Rectal smooth muscle tissue (tissue), 1 donor: ENCODE data around the gene OMD.

Experiments
- H3K27ac ChIP-seq: one replicate; pipeline ENCODE4 v1.7.0; 2013; ENCODE audit warnings: low read depth, low read length, inconsistent platforms
- H3K27me3 ChIP-seq: one replicate; pipeline ENCODE4 v1.7.0; 2013; ENCODE audit warnings: low read length; ENCODE audit not compliant: control insufficient read depth, insufficient read depth
- H3K36me3 ChIP-seq: one replicate; pipeline ENCODE4 v1.7.0; 2013; ENCODE audit warnings: low read length; ENCODE audit not compliant: control insufficient read depth, insufficient read depth
- H3K4me1 ChIP-seq: one replicate; pipeline ENCODE4 v1.7.0; 2013; ENCODE audit warnings: low read length; ENCODE audit not compliant: control insufficient read depth, insufficient read depth
- H3K4me3 ChIP-seq: one replicate; pipeline ENCODE4 v1.7.0; 2013; ENCODE audit warnings: low read length
- H3K9ac ChIP-seq: one replicate; pipeline ENCODE4 v1.7.0; 2013; ENCODE audit warnings: low read length

Gene OMD, protein sequence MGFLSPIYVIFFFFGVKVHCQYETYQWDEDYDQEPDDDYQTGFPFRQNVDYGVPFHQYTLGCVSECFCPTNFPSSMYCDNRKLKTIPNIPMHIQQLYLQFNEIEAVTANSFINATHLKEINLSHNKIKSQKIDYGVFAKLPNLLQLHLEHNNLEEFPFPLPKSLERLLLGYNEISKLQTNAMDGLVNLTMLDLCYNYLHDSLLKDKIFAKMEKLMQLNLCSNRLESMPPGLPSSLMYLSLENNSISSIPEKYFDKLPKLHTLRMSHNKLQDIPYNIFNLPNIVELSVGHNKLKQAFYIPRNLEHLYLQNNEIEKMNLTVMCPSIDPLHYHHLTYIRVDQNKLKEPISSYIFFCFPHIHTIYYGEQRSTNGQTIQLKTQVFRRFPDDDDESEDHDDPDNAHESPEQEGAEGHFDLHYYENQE

DNA sequence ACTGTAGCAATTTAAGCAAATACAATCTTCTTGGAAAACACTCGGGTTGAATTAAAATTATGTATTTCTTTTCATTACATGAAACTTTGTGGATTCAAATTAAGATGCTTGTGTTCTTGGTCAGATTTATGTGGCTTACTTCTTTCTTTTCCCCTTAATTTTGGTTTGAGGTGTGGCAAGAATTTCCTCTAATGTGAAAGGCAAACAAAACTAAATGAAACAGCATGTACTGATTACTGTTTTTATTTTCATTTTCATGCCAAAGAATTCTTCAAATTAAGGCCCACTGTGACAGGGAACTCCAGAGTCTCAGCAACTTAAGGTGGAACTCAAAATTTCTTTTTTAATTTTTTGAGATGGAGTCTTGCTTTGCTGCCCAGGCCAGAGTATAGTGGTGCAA, at the start of gene OMD:
Gene OMD (minus strand): TSS at position 132 of the 400 bp plus-strand sequence. CDS start 6,913 bp downstream, outside the sequence.
- H3K4me3 ChIP-seq, result no peak within 1 kb of the TSS
- no peaks in the 10 kb centered on the region for H3K4me1 ChIP-seq
- H3K9ac ChIP-seq, result no peak within 1 kb of the TSS
- peak within 1 kb of the TSS; percentile 37 for H3K27ac ChIP-seq
- H3K36me3 ChIP-seq, result no peaks in the 10 kb centered on the region
- H3K27me3 ChIP-seq, result no peaks in the 10 kb centered on the region

DNA sequence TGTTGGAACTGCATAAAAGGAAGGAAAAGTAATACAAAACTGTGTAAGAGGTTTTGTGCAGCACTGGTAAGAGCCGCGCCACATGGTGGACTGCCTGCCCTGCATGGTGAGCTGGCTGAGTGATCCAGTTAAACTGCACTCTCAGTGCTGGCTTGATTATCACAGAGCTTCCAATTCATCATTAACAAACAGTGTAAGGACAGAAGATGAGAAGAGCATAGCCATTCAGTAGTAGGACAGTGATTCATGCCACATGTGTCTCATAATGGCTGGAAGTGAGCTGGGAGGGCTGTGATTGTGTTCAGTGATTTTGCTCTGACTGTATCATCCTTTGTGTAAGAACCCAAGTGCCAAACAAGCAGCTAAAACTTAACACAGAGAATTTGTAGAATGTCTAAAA, 43.9 kb upstream of the OMD start:
- Histone ChIP-seq H3K27ac (no peak overlapping the region), H3K4me3 (no peak overlapping the region), H3K27me3 (no peaks in the 10 kb centered on the region), H3K9ac (no peak overlapping the region), H3K4me1 (peaks cover 15% of the 10 kb centered on the region), H3K36me3 (no peaks in the 10 kb centered on the region)

DNA sequence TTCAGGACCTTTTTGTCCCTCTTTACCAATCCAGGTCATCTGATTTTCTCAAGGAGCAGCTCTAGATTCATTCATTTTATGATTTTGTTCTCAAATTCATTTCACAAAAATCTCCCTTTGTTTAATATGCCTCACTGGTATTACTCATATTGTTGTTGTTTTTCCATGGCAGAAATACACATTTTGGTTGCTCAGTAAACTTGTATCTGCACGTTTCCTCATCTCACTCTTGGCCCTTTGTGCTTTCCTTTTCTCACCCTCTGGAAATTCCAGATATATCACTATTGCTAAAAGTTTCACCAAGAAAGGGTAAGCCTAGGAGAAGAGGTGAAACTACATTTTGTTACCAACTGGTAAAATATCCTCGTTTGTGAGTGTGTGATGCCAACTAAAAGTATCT, 43.2 kb upstream of the OMD start:
- Histone ChIP-seq H3K36me3 (no peaks in the 10 kb centered on the region), H3K27me3 (no peaks in the 10 kb centered on the region), H3K4me3 (no peak overlapping the region), H3K4me1 (peaks cover 18% of the 10 kb centered on the region), H3K27ac (no peak overlapping the region), H3K9ac (no peak overlapping the region)

DNA sequence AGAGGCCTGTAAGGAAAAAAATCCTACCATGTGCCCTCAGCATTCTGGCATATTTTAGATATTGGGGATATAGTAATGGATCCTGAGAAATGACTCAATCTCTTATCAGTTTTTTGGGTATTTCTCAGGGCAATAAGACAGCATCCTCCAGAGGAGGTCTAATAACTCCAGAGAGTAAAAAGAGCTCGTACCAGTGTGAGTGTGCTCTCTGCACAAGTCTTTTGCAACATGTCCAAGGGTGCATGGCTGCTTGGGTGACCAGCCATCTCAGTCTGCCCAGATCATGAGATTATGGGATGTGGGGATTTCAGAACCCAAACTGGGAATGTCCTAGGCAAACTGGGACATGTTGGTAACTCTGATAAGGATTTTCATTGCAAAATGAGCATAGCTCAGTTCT, 42.8 kb upstream of the OMD start:
- Histone ChIP-seq H3K27me3 (no peaks in the 10 kb centered on the region), H3K4me3 (no peak overlapping the region), H3K9ac (no peak overlapping the region), H3K4me1 (peaks cover 18% of the 10 kb centered on the region), H3K27ac (no peak overlapping the region), H3K36me3 (no peaks in the 10 kb centered on the region)

DNA sequence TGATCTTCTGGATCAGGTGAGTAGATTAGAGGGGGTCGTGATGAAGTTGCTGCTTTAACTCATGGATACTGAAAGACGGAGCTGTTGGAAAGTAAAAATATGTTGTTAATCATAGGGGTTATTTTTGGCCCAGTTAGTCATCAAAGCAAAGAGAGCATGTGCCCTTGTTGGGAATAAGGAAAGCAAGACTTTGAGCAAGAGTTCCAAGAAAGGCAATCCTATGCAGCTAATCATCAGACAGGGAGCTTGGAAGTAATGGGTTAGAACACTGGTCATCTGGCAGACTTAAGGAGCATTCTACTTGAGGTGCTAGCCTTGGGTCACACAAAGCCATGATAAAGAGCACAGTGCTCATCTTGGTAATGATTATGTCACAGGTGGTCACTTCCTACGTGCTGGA, 39.7 kb upstream of the OMD start:
- Histone ChIP-seq H3K4me3 (no peak overlapping the region), H3K4me1 (peaks cover 18% of the 10 kb centered on the region), H3K27ac (peak overlapping the region; percentile 80), H3K9ac (no peak overlapping the region), H3K27me3 (no peaks in the 10 kb centered on the region), H3K36me3 (no peaks in the 10 kb centered on the region)

DNA sequence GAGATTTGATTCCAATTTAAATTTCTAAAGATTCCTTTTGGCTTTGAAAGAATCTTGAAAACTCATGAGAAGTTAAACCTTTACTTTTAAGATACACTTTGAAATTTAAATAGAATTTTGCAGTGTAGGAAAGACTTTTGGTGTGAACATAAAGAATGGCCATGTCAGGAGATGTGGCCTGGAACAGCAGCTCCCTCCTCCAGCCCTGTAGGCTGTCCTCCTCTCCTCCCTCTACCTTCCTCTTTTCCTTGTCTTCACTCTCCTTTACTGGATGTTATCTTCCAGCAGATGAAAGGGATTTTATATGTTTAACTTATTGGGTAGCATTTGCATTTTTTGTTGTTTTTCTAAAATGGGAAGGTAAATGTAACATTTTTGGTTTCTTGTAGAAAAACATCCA, 39.1 kb upstream of the OMD start:
- H3K27me3 ChIP-seq, result no peaks in the 10 kb centered on the region
- H3K27ac ChIP-seq, result peak overlapping the region; percentile 80
- H3K4me1 ChIP-seq, result peaks cover 20% of the 10 kb centered on the region
- no peaks in the 10 kb centered on the region for H3K36me3 ChIP-seq
- H3K4me3 ChIP-seq, result no peak overlapping the region
- H3K9ac ChIP-seq, result no peak overlapping the region

DNA sequence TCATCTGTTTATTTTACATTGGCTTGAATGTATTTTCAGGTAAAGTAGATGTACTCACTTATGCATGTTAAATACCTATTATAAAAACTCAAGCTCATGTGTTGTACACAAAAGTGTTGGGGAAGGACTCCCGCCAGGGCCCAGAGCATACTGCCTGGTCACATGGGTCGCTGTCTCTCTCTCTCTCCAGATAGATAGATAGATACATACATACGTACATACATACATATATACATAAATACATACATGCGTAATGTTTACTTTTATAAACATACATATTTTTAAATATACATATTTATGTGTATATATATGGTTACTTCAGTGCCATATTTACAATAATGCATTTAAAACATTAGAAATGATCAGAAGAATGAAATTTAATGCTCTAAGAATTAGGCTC, 33.3 kb upstream of the OMD start:
- H3K36me3 ChIP-seq, result no peaks in the 10 kb centered on the region
- H3K4me3 ChIP-seq, result no peak overlapping the region
- H3K4me1 ChIP-seq, result peaks cover 2% of the 10 kb centered on the region
- no peaks in the 10 kb centered on the region for H3K27me3 ChIP-seq
- H3K27ac ChIP-seq, result no peak overlapping the region
- H3K9ac ChIP-seq, result no peak overlapping the region

DNA sequence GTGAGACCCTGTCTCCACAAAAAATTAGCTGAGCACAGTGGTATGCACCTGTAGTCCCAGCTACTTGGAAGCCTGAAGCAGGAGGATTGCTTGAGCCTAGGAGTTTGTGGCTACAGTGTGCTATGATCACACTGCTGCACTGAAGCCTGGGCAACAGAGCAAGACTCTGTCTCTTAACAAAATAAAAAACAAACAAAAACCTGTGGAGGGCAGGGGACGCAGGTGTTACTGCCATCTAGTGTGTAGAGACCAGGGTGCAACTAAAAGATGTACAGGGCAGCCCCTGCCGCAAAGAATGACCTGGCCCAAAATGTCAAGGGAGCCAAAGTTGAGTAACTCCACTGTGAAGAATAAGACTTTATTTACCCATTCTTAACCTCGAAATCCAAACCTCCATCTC, 30.9 kb upstream of the OMD start:
- H3K4me1 ChIP-seq, result peaks cover 2% of the 10 kb centered on the region
- no peak overlapping the region for H3K9ac ChIP-seq
- H3K27me3 ChIP-seq, result no peaks in the 10 kb centered on the region
- no peaks in the 10 kb centered on the region for H3K36me3 ChIP-seq
- no peak overlapping the region for H3K27ac ChIP-seq
- H3K4me3 ChIP-seq, result no peak overlapping the region

DNA sequence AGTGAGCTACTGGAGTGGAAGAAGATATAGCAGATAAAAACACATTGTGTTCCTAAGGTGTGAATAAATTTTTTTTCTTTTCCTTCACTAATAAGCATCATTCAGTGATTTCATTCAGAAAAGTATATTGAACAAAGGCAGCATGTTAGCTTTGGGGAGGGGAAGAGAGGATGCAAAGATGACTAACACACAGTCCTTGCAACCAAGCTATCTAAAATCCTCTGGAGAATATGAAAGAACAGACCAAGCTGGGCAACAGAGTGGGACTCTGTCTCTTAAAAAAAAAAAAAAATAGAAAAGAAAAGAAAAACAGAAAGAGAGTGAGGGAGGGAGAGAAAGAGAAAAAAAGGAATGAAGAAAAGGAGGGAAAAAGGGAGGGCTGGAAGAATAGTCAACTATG, 22.3 kb upstream of the OMD start:
- no peaks in the 10 kb centered on the region for H3K4me1 ChIP-seq
- no peak overlapping the region for H3K27ac ChIP-seq
- no peaks in the 10 kb centered on the region for H3K36me3 ChIP-seq
- H3K4me3 ChIP-seq, result no peak overlapping the region
- no peak overlapping the region for H3K9ac ChIP-seq
- H3K27me3 ChIP-seq, result no peaks in the 10 kb centered on the region

DNA sequence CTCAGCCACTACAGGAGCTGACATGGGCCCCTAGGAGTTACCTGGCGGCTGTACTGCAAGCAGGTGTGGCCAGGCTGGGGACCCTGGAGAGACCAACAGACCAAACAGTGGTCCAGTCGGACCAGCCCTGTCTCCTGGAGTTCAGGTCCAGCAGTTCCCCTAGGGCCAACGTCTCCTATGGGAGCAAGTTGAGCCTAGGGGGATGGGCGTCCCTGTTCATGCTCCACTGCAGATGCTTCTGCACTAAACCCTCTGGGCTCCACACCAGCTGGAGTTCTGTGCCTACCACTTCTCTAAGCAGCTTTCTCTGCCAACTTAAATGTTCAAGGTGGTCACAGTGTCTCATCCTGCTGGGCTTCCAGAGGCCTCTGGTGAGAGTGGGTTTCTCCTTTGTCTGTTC, 20.6 kb upstream of the OMD start:
- Histone ChIP-seq H3K9ac (no peak overlapping the region), H3K27me3 (no peaks in the 10 kb centered on the region), H3K27ac (no peak overlapping the region), H3K4me1 (no peaks in the 10 kb centered on the region), H3K4me3 (no peak overlapping the region), H3K36me3 (no peaks in the 10 kb centered on the region)

DNA sequence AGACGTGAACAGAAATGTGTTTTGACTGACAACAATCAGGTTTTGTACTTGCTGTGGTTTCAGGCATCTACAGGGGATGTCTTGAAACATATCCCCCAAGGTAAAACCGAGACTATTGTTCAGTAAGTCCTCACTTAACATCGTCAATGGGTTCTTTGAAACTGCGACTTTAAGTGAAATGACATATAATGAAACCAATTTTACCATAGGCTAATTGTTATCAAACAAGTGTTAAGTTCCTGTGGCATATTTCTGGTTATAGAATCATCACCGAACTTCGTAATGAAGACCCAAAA, 16.4 kb upstream of the OMD start:
- no peaks in the 10 kb centered on the region for H3K4me1 ChIP-seq
- no peaks in the 10 kb centered on the region for H3K36me3 ChIP-seq
- no peaks in the 10 kb centered on the region for H3K27me3 ChIP-seq
- no peak overlapping the region for H3K27ac ChIP-seq
- no peak overlapping the region for H3K4me3 ChIP-seq
- no peak overlapping the region for H3K9ac ChIP-seq

DNA sequence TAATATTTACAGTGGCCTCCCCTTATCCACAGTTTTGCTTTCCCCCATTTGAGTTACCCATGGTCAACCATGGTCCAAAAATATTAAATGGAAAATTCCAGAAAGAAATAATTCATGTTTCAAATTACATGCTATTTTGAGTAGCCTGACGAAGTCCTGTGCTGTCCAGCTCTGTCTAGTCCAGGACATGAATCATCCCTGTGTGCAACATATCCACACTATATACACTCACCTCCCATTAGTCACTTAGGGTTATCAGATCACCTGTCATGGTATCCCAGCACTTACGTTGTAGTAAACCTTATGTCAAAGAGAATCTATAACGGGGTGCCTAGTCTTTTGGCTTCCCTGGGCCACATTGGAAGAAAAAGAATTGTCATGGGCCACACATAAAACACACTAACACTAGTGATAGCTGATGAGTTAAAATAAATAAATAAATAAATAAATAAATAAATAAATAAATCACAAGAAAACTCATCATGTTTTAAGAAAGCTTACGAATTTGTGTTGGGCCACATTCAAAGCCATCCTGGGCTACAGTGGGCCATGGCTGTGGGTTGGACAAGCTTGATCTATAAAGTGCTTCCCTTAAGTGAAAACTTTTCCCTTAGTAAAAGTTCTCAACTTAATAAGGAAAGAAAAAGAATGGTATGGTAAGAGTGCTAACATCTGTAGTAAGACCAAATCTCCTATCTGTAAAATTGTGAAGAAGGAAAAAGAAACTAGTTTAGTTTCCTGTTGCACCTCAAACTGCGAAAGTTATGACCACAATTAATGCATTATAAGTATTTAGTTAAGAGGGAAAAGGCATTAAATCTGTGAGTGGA, 15.9 kb upstream of the OMD start:
- H3K27ac ChIP-seq, result no peak overlapping the region
- H3K4me3 ChIP-seq, result no peak overlapping the region
- H3K4me1 ChIP-seq, result no peaks in the 10 kb centered on the region
- H3K27me3 ChIP-seq, result no peaks in the 10 kb centered on the region
- H3K36me3 ChIP-seq, result no peaks in the 10 kb centered on the region
- no peak overlapping the region for H3K9ac ChIP-seq
